HUES48 (cell line): Measurements from ENCODE around the gene RPTOR.

Experiments
- H3K27ac ChIP-seq: one replicate; pipeline ENCODE4 v1.7.0; 2013; ENCODE audit warnings: low read depth, low read length, inconsistent platforms
- H3K27me3 ChIP-seq: 2 replicates; pipeline ENCODE4 v1.6.1; 2013; ENCODE audit warnings: mild to moderate bottlenecking, low read length; ENCODE audit not compliant: control insufficient read depth, insufficient read depth
- H3K36me3 ChIP-seq: 2 replicates; pipeline ENCODE4 v1.6.1; 2013; ENCODE audit warnings: low read length; ENCODE audit not compliant: control insufficient read depth, insufficient read depth
- H3K4me1 ChIP-seq: 2 replicates; pipeline ENCODE4 v1.6.1; 2013; ENCODE audit warnings: mild to moderate bottlenecking, low read length; ENCODE audit not compliant: control insufficient read depth, insufficient read depth
- H3K4me3 ChIP-seq: 2 replicates; pipeline ENCODE4 v1.5.1; 2013; ENCODE audit warnings: mild to moderate bottlenecking, low read depth, low read length
- H3K9ac ChIP-seq: 2 replicates; pipeline ENCODE4 v1.6.1; 2013; ENCODE audit warnings: mild to moderate bottlenecking, low read depth, low read length, moderate library complexity
- H3K9me3 ChIP-seq: 2 replicates; pipeline ENCODE4 v1.6.1; 2013; ENCODE audit warnings: low read length; ENCODE audit not compliant: control insufficient read depth, insufficient read depth

The RPTOR gene

GRCh38 chr17:80959330-80960036 is 414.8 kb downstream of the RPTOR start:
- Histone ChIP-seq H3K27ac (no peak overlapping the region), H3K4me3 (no peak overlapping the region), H3K9me3 (no peaks in the 10 kb centered on the region), H3K4me1 (no peaks in the 10 kb centered on the region), H3K27me3 (no peaks in the 10 kb centered on the region), H3K9ac (no peak overlapping the region), H3K36me3 (no peaks in the 10 kb centered on the region)

- Histone ChIP-seq H3K9me3 (no peaks in the 10 kb centered on the region), H3K4me3 (no peak overlapping the region), H3K27me3 (no peaks in the 10 kb centered on the region), H3K36me3 (no peaks in the 10 kb centered on the region), H3K4me1 (no peaks in the 10 kb centered on the region), H3K9ac (no peak overlapping the region), H3K27ac (no peak overlapping the region)
Measured at GRCh38 chr17:80960037-80960796, 415.6 kb downstream of the RPTOR start.

GRCh38 chr17:80960797-80961452 is 416.3 kb downstream of the RPTOR start:
- H3K4me3 ChIP-seq = no peak overlapping the region
- no peak overlapping the region for H3K9ac ChIP-seq
- H3K36me3 ChIP-seq = no peaks in the 10 kb centered on the region
- no peaks in the 10 kb centered on the region for H3K4me1 ChIP-seq
- no peaks in the 10 kb centered on the region for H3K9me3 ChIP-seq
- H3K27ac ChIP-seq = no peak overlapping the region
- H3K27me3 ChIP-seq = no peaks in the 10 kb centered on the region

- Histone ChIP-seq H3K36me3 (no peaks in the 10 kb centered on the region), H3K27ac (no peak overlapping the region), H3K9me3 (no peaks in the 10 kb centered on the region), H3K27me3 (no peaks in the 10 kb centered on the region), H3K4me1 (no peaks in the 10 kb centered on the region), H3K4me3 (no peak overlapping the region), H3K9ac (no peak overlapping the region)
Measured at GRCh38 chr17:80961541-80962330, 417.1 kb downstream of the RPTOR start.

GRCh38 chr17:80962356-80963329 is 418.0 kb downstream of the RPTOR start:
- H3K27me3 ChIP-seq = no peaks in the 10 kb centered on the region
- no peaks in the 10 kb centered on the region for H3K36me3 ChIP-seq
- H3K9me3 ChIP-seq = no peaks in the 10 kb centered on the region
- H3K4me1 ChIP-seq = no peaks in the 10 kb centered on the region
- H3K4me3 ChIP-seq = no peak overlapping the region
- no peak overlapping the region for H3K9ac ChIP-seq
- no peak overlapping the region for H3K27ac ChIP-seq

- no peak overlapping the region for H3K4me3 ChIP-seq
- H3K27ac ChIP-seq = no peak overlapping the region
- no peaks in the 10 kb centered on the region for H3K9me3 ChIP-seq
- H3K27me3 ChIP-seq = no peaks in the 10 kb centered on the region
- no peaks in the 10 kb centered on the region for H3K36me3 ChIP-seq
- H3K9ac ChIP-seq = no peak overlapping the region
- no peaks in the 10 kb centered on the region for H3K4me1 ChIP-seq
Measured at GRCh38 chr17:80963812-80964543, 419.3 kb downstream of the RPTOR start.

- H3K9ac ChIP-seq = no peak overlapping the region
- H3K4me3 ChIP-seq = no peak overlapping the region
- H3K27ac ChIP-seq = no peak overlapping the region
- H3K4me1 ChIP-seq = no peaks in the 10 kb centered on the region
- no peaks in the 10 kb centered on the region for H3K9me3 ChIP-seq
- no peaks in the 10 kb centered on the region for H3K36me3 ChIP-seq
- no peaks in the 10 kb centered on the region for H3K27me3 ChIP-seq
Measured at GRCh38 chr17:80964544-80964856, 419.9 kb downstream of the RPTOR start.

- no peak overlapping the region for H3K4me3 ChIP-seq
- no peak overlapping the region for H3K27ac ChIP-seq
- H3K9ac ChIP-seq = no peak overlapping the region
- H3K36me3 ChIP-seq = no peaks in the 10 kb centered on the region
- no peaks in the 10 kb centered on the region for H3K9me3 ChIP-seq
- H3K4me1 ChIP-seq = no peaks in the 10 kb centered on the region
- H3K27me3 ChIP-seq = no peaks in the 10 kb centered on the region
Measured at GRCh38 chr17:80964859-80965580, 420.4 kb downstream of the RPTOR start.

GRCh38 chr17:80965606-80966005 is 421.0 kb downstream of the RPTOR start:
- Histone ChIP-seq H3K4me3 (no peak overlapping the region), H3K36me3 (no peaks in the 10 kb centered on the region), H3K4me1 (no peaks in the 10 kb centered on the region), H3K27ac (no peak overlapping the region), H3K27me3 (no peaks in the 10 kb centered on the region), H3K9ac (no peak overlapping the region), H3K9me3 (no peaks in the 10 kb centered on the region)
